HEK293 (cell line): ENCODE measurements around the gene CEP41.
A peak's percentile ranks its signal among the peaks of the same experiment; 100 is the strongest.

ENCODE experiments used
- CTCF ChIA-PET: fragments of 350-600 bp; formaldehyde crosslinking; extraction: SDS; loops from one replicate; lab custom pipeline; 2021; ENCODE audit warnings: antibody characterized with exemption; lab: Yijun Ruan, JAX
- POLR2A ChIA-PET: fragments of 300-600 bp; formaldehyde crosslinking; extraction: SDS; loops from one replicate; lab custom pipeline; 2020; ENCODE audit warnings: antibody characterized with exemption, inconsistent platforms; lab: Yijun Ruan, JAX
- H3K27ac ChIP-seq: fragments of 200-500 bp; sonication (Bioruptor generic); 2 replicates; pipeline ENCODE4 v1.5.1; 2014; ENCODE audit warnings: low read depth, low read length, control low read depth, inconsistent platforms; ENCODE audit errors: extremely low read depth
- H3K36me3 ChIP-seq, 2 experiments: fragments of 200-500 bp in 1 of 2; sonication (Bioruptor generic) in 1 of 2; 1 replicate in 1 of 2; 2 replicates in 1 of 2; pipeline ENCODE4 v1.5.1; 2014 to 2017; ENCODE audit warnings: inconsistent platforms in 2 of 2, low read length in 2 of 2; ENCODE audit not compliant: control insufficient read depth in 2 of 2, insufficient read depth in 1 of 2
- H3K4me1 ChIP-seq: fragments of 200-500 bp; sonication (Bioruptor generic); 2 replicates; pipeline ENCODE4 v1.5.1; 2014; ENCODE audit warnings: mild to moderate bottlenecking, low read length, inconsistent platforms; ENCODE audit not compliant: control insufficient read depth, insufficient read depth
- H3K4me3 ChIP-seq: 2 replicates; pipeline ENCODE4 v1.5.1; 2011; ENCODE audit warnings: low read depth, mild to moderate bottlenecking, control low read depth, low read length, moderate library complexity
- H3K9me3 ChIP-seq: fragments of 200-500 bp; sonication (Bioruptor generic); 2 replicates; pipeline ENCODE4 v1.5.1; 2014; ENCODE audit warnings: low read depth, low read length, inconsistent platforms; ENCODE audit not compliant: control insufficient read depth, insufficient read depth
- FEZF1 ChIP-seq: fragments of 450-650 bp; formaldehyde crosslinking; IDR thresholded peaks from 2 replicates; pipeline ENCODE4 v1.5.1; 2016; ENCODE audit warnings: missing biosample characterization, missing genetic modification characterization
- GLIS2 ChIP-seq: fragments of 450-650 bp; formaldehyde crosslinking; IDR thresholded peaks from 2 replicates; pipeline ENCODE4 v1.5.1; 2016; ENCODE audit warnings: missing biosample characterization, missing genetic modification characterization
- HOXC10 ChIP-seq: sonication (generic); formaldehyde crosslinking; IDR thresholded peaks from 2 replicates; pipeline ENCODE4 v1.8.1; 2023; ENCODE audit warnings: mild to moderate bottlenecking, missing genetic modification reagents
- ZBTB21 ChIP-seq: fragments of 450-650 bp; formaldehyde crosslinking; IDR thresholded peaks from 2 replicates; pipeline ENCODE4 v1.5.1; 2017; ENCODE audit warnings: missing biosample characterization, missing genetic modification characterization
- ZBTB8A ChIP-seq: fragments of 450-650 bp; formaldehyde crosslinking; IDR thresholded peaks from 2 replicates; pipeline ENCODE4 v1.5.1; 2016; ENCODE audit warnings: missing biosample characterization, missing genetic modification characterization
- ZFP69B ChIP-seq: fragments of 450-650 bp; formaldehyde crosslinking; IDR thresholded peaks from 2 replicates; pipeline ENCODE4 v1.5.1; 2016; ENCODE audit warnings: missing biosample characterization, missing genetic modification characterization
- ZNF121 ChIP-seq: fragments of 450-650 bp; formaldehyde crosslinking; IDR thresholded peaks from 2 replicates; pipeline ENCODE4 v1.5.1; 2016; ENCODE audit warnings: missing biosample characterization, missing genetic modification characterization
- ZNF132 ChIP-seq: fragments of 450-650 bp; formaldehyde crosslinking; IDR thresholded peaks from 2 replicates; pipeline ENCODE4 v1.5.1; 2017; ENCODE audit warnings: missing biosample characterization, missing genetic modification characterization, borderline replicate concordance
- ZNF140 ChIP-seq: fragments of 450-650 bp; formaldehyde crosslinking; IDR thresholded peaks from 2 replicates; pipeline ENCODE4 v1.5.1; 2016; ENCODE audit warnings: missing biosample characterization, missing genetic modification characterization
- ZNF157 ChIP-seq: fragments of 450-650 bp; formaldehyde crosslinking; IDR thresholded peaks from 2 replicates; pipeline ENCODE4 v1.5.1; 2016; ENCODE audit warnings: missing biosample characterization, missing genetic modification characterization
- ZNF221 ChIP-seq: fragments of 450-650 bp; formaldehyde crosslinking; IDR thresholded peaks from 2 replicates; pipeline ENCODE4 v1.5.1; 2017; ENCODE audit warnings: missing biosample characterization, missing genetic modification characterization, borderline replicate concordance
- ZNF223 ChIP-seq: fragments of 450-650 bp; formaldehyde crosslinking; IDR thresholded peaks from 2 replicates; pipeline ENCODE4 v1.5.1; 2016; ENCODE audit warnings: missing biosample characterization, missing genetic modification characterization
- ZNF248 ChIP-seq: fragments of 450-650 bp; formaldehyde crosslinking; IDR thresholded peaks from 2 replicates; pipeline ENCODE4 v1.5.1; 2017; ENCODE audit warnings: missing biosample characterization, missing genetic modification characterization
- ZNF292 ChIP-seq: fragments of 450-650 bp; formaldehyde crosslinking; IDR thresholded peaks from 2 replicates; pipeline ENCODE4 v1.5.1; 2016; ENCODE audit warnings: low read depth, missing biosample characterization, missing genetic modification characterization, borderline replicate concordance
- ZNF335 ChIP-seq: fragments of 450-650 bp; formaldehyde crosslinking; conservative IDR thresholded peaks from 2 replicates; pipeline ENCODE4 v1.5.1; 2016; ENCODE audit warnings: missing biosample characterization, missing genetic modification characterization
- ZNF354C ChIP-seq: fragments of 450-650 bp; formaldehyde crosslinking; IDR thresholded peaks from 2 replicates; pipeline ENCODE4 v1.5.1; 2016; ENCODE audit warnings: missing biosample characterization, missing genetic modification characterization, low read depth, borderline replicate concordance
- ZNF600 ChIP-seq: fragments of 450-650 bp; formaldehyde crosslinking; IDR thresholded peaks from 2 replicates; pipeline ENCODE4 v1.5.1; 2016; ENCODE audit warnings: missing biosample characterization, missing genetic modification characterization
- TF ChIP-seq, protein P1 (sequence below): fragments of 450-650 bp; formaldehyde crosslinking; IDR thresholded peaks from 2 replicates; pipeline ENCODE4 v1.5.1; 2017; ENCODE audit warnings: missing biosample characterization, missing genetic modification characterization
- TF ChIP-seq, protein P2 (sequence below): sonication (generic); formaldehyde crosslinking; IDR thresholded peaks from 2 replicates; pipeline ENCODE4 v1.8.1; 2022; ENCODE audit warnings: mild to moderate bottlenecking, moderate library complexity, missing genetic modification reagents
- TF ChIP-seq, protein P3 (sequence below): fragments of 450-650 bp; formaldehyde crosslinking; IDR thresholded peaks from 2 replicates; pipeline ENCODE4 v1.5.1; 2016; ENCODE audit warnings: missing biosample characterization, missing genetic modification characterization, low read depth
- TF ChIP-seq, protein P4 (sequence below): fragments of 450-650 bp; formaldehyde crosslinking; IDR thresholded peaks from 2 replicates; pipeline ENCODE4 v1.5.1; 2017; ENCODE audit warnings: missing biosample characterization, missing genetic modification characterization
- TF ChIP-seq, protein P5 (sequence below): fragments of 450-650 bp; formaldehyde crosslinking; IDR thresholded peaks from 2 replicates; pipeline ENCODE4 v1.5.1; 2016; ENCODE audit warnings: missing biosample characterization, missing genetic modification characterization

CEP41 gene

DNA sequence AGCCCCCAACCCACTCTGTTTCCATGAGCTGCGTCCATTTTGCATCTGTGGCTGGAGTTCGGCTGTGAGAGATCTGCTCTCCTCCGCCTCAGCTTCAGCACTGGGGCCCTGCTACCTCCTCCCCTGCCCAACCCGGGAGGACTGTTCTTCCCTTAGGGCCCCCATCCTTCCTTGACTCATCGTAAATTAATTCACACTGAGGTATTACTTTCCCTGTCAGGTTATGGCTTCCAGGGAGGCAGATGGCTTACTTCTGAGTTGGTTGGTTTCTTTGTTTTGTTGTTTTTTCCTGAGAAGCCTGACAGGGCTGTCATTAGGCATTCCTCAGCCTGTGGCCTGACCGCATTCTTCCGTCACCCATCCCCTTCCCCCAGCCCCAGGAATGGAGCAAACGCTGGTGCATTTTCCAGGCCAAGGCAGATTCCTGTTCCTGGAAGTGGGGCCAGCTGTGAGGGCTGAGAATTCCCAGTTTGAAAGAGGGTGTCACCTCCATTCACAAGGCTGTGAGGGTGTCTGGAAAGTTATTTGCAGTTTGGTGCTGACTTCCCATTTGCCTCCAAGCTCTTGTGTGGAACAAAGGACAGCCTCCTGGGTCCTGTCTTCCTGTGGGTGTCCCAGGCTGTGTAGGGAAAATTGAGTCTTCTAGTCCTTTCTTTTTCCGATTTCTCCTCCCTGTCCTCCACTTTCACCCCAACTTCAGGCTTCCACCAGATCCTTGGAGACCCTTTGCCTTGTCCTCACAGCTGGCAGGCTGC, 84.5 kb downstream of the CEP41 start (continued):
- TF ChIP-seq, protein P1, sequence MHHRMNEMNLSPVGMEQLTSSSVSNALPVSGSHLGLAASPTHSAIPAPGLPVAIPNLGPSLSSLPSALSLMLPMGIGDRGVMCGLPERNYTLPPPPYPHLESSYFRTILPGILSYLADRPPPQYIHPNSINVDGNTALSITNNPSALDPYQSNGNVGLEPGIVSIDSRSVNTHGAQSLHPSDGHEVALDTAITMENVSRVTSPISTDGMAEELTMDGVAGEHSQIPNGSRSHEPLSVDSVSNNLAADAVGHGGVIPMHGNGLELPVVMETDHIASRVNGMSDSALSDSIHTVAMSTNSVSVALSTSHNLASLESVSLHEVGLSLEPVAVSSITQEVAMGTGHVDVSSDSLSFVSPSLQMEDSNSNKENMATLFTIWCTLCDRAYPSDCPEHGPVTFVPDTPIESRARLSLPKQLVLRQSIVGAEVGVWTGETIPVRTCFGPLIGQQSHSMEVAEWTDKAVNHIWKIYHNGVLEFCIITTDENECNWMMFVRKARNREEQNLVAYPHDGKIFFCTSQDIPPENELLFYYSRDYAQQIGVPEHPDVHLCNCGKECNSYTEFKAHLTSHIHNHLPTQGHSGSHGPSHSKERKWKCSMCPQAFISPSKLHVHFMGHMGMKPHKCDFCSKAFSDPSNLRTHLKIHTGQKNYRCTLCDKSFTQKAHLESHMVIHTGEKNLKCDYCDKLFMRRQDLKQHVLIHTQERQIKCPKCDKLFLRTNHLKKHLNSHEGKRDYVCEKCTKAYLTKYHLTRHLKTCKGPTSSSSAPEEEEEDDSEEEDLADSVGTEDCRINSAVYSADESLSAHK (tag by site-specific recombination), result 0 out of 2 replicates have a peak, but pooled peaks have one; percentile 17
- TF ChIP-seq ZNF335 (tag by site-specific recombination), result peak; percentile 82
- TF ChIP-seq ZNF600 (tag by site-specific recombination), result peak; percentile 99
- TF ChIP-seq, all 188 proteins: peak for 46

DNA sequence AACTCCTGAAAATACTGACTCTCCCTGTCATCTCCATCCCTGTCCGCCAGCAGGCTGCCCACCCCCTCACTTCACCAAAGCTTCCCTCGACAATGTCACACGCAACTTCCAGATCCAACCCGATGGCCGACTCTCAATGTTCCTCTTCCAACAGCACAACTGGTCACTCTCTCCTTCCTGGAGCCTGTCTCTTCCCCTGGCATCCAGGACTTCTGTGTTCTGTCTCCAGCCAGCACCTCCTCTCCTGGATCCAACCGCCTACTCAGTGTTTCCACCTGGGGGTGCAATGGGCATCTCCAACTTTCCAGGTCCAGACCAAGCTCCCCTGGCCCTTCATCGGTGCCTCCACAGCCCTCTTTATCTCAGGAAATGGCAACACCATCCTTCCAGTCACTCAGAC, 87.6 kb downstream of the CEP41 start:
- Histone ChIP-seq H3K27ac (no peak overlapping the region), H3K4me3 (no peak overlapping the region), H3K36me3 (no peaks in the 10 kb centered on the region), H3K9me3 (no peaks in the 10 kb centered on the region), H3K4me1 (peaks cover 17% of the 10 kb centered on the region)
- ChIA-PET CTCF (no interaction called here), POLR2A (no interaction called here)
- TF ChIP-seq, protein P2, sequence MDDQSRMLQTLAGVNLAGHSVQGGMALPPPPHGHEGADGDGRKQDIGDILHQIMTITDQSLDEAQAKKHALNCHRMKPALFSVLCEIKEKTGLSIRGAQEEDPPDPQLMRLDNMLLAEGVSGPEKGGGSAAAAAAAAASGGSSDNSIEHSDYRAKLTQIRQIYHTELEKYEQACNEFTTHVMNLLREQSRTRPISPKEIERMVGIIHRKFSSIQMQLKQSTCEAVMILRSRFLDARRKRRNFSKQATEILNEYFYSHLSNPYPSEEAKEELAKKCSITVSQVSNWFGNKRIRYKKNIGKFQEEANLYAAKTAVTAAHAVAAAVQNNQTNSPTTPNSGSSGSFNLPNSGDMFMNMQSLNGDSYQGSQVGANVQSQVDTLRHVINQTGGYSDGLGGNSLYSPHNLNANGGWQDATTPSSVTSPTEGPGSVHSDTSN (CRISPR knock-in tag), result no peak
- no peak for TF ChIP-seq ZBTB21 (tag by site-specific recombination)
- TF ChIP-seq, protein P3, sequence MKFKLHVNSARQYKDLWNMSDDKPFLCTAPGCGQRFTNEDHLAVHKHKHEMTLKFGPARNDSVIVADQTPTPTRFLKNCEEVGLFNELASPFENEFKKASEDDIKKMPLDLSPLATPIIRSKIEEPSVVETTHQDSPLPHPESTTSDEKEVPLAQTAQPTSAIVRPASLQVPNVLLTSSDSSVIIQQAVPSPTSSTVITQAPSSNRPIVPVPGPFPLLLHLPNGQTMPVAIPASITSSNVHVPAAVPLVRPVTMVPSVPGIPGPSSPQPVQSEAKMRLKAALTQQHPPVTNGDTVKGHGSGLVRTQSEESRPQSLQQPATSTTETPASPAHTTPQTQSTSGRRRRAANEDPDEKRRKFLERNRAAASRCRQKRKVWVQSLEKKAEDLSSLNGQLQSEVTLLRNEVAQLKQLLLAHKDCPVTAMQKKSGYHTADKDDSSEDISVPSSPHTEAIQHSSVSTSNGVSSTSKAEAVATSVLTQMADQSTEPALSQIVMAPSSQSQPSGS (tag by site-specific recombination), result no peak
- no peak for TF ChIP-seq ZNF140 (tag by site-specific recombination)
- no peak for TF ChIP-seq ZNF121 (tag by site-specific recombination)
- no peak for TF ChIP-seq ZNF132 (tag by site-specific recombination)
- no peak for TF ChIP-seq ZNF354C (tag by site-specific recombination)
- no peak for TF ChIP-seq ZBTB8A (tag by site-specific recombination)

DNA sequence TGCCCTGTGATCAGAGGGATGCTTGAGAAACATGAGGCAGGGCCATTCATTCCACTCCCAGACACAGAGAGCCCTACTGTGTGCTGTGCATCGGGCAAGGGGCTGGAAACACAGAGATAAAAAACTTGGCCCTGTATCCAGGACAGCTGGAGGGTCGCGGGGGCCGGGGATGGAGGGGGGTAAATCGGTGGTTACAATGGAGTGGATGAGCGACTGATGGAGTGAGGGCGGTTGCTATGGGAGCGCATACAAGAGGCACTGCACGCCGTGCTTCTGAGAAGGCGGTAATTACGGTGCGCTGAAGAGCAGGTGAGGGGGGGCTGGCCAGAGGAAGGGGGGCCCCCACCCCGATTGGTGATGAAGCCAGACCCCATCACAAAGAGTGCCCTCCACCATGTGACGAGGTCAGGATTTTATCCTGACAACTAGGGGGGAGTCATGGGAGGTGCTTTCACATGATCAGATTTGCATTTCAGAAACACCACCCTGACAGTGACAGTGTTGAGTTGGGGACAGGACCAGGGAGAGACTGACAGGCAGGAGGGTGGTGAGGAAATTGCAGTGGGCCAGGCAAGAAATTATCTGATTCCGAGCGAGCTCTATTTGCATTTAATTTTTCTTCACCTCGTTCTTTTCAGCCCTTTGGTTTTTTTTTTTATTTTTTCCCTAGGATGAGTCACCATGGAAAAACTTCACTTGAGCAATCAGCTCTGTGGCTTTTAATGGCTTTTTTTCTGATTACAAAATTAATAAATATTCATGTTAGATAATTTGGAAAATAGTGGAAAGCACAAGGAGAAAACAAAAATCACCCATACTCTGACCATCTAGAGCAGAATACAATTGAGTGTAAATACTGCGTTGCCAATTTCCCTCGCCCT, 88.4 kb downstream of the CEP41 start:
- Histone ChIP-seq H3K4me3 (no peak overlapping the region), H3K4me1 (peaks cover 17% of the 10 kb centered on the region), H3K9me3 (no peaks in the 10 kb centered on the region), H3K36me3 (no peaks in the 10 kb centered on the region), H3K27ac (no peak overlapping the region)
- POLR2A ChIA-PET, result no interaction called here
- CTCF ChIA-PET, result no interaction called here
- TF ChIP-seq, protein P4, sequence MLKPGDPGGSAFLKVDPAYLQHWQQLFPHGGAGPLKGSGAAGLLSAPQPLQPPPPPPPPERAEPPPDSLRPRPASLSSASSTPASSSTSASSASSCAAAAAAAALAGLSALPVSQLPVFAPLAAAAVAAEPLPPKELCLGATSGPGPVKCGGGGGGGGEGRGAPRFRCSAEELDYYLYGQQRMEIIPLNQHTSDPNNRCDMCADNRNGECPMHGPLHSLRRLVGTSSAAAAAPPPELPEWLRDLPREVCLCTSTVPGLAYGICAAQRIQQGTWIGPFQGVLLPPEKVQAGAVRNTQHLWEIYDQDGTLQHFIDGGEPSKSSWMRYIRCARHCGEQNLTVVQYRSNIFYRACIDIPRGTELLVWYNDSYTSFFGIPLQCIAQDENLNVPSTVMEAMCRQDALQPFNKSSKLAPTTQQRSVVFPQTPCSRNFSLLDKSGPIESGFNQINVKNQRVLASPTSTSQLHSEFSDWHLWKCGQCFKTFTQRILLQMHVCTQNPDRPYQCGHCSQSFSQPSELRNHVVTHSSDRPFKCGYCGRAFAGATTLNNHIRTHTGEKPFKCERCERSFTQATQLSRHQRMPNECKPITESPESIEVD (tag by site-specific recombination), result 0 out of 2 replicates have a peak, but pooled peaks have one; percentile 8
- TF ChIP-seq ZNF292 (tag by site-specific recombination) (no peak), ZNF157 (tag by site-specific recombination) (no peak), ZNF221 (tag by site-specific recombination) (no peak), ZFP69B (tag by site-specific recombination) (no peak), GLIS2 (0 out of 2 replicates have a peak, but pooled peaks have one; percentile 19), HOXC10 (CRISPR knock-in tag) (no peak), ZNF248 (tag by site-specific recombination) (no peak), FEZF1 (tag by site-specific recombination) (no peak), ZNF223 (tag by site-specific recombination) (no peak)
- TF ChIP-seq, protein P5, sequence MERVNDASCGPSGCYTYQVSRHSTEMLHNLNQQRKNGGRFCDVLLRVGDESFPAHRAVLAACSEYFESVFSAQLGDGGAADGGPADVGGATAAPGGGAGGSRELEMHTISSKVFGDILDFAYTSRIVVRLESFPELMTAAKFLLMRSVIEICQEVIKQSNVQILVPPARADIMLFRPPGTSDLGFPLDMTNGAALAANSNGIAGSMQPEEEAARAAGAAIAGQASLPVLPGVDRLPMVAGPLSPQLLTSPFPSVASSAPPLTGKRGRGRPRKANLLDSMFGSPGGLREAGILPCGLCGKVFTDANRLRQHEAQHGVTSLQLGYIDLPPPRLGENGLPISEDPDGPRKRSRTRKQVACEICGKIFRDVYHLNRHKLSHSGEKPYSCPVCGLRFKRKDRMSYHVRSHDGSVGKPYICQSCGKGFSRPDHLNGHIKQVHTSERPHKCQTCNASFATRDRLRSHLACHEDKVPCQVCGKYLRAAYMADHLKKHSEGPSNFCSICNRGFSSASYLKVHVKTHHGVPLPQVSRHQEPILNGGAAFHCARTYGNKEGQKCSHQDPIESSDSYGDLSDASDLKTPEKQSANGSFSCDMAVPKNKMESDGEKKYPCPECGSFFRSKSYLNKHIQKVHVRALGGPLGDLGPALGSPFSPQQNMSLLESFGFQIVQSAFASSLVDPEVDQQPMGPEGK (tag by site-specific recombination), result 0 out of 2 replicates have a peak, but pooled peaks have one; percentile 27
